ENCODE measurements around the gene UNC80.

UNC80 gene

DNA sequence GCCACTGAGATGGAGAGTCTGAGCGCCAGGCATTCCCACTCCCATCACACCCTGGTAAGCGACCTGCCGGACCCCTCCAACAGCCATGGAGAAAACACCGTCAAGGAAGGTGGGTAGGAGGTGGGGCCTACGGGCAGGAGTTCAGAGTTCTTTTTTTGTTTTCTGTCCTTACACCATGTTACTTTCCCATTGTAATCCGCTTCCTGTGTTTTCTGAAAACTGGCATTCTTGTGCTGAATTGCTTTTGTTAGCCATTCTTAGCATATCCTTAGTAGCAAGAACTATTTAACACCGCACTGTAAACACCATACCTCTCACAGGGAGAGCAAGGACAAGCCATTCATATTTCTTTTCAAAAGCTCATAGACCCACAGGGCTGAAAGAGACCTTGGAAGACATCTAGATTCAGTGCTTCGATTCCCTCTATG lies 46.2 kb downstream of the UNC80 start:
- ATAC-seq: no peak

DNA sequence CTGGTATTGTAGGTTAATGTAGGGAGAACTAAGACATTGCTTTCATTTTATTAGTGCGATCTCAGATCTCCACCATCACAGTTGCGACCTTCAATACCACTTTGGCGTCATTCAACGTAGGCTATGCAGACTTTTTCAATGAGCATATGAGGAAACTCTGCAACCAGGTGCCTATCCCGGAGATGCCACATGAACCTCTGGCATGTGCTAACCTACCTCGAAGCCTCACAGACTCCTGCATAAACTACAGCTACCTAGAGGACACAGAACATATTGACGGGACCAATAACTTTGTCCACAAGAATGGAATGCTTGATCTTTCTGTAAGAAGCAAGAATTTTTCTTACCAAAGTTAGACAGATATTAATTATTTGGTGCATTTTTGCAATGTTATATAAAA lies 47.3 kb downstream of the UNC80 start:
- DNase-seq (no peak), ATAC-seq (no peak)

More for the DNA sequence above, 46.2 kb downstream of the UNC80 start:
- DNase-seq: no peak

DNA sequence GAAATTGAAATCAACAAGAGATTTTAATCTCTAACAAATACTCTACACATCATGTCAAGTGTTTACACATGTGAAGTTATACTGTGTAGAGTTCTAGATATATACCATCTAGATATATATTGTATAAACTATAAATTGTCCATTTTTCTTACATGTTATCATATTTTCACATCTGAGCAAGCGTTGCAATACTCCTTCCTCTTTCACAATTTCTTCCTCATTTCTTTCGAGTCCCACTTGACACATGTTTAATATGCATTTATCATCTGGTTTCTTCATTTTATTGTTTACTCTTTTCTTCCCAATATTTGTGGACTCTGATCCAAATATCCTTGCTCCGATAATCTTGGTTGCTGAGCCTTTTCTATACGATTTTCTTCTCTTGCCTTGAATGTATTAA lies 50.2 kb downstream of the UNC80 start:
- DNase-seq: no peak
- ATAC-seq: no peak

DNA sequence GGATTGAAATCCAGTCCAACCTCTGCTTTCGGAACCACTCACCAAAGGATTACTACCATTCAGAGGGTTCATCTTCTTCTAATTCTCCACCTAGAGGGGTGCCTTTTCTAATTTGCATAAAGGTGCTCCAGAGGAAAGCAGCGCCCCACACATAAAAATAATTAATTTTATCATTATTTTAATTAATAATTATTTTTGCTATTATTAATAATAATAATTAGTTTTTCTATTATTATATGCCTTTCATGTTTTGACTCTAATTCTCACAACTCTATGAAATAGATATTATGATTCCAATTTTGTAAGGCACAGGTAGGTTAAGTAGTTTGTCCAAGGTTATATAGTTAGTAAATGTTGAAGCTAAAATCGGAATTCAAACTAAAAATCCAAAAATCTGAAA lies 51.9 kb downstream of the UNC80 start:
- no peak for DNase-seq
- no peak for ATAC-seq

DNA sequence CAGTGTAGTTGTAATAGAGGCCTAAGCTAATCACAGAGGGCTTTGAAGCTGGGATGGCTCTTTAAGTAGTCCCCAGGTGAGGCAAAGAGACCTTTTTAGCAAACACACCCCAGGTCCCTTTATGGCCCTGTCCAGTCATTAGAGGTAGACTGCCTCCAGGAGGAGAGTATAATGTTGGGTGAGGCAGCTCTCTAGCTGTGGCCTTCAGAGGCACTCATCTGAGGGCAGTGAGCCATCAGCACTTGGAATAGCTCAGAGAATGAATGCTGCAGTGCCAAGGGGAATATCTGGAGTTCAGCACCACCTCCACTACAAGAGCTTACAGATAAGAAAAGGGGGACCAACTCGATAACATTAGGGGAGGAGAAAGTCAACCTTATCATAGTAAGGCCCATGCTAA lies 52.8 kb downstream of the UNC80 start:
- DNase-seq (no peak), ATAC-seq (no peak)

DNA sequence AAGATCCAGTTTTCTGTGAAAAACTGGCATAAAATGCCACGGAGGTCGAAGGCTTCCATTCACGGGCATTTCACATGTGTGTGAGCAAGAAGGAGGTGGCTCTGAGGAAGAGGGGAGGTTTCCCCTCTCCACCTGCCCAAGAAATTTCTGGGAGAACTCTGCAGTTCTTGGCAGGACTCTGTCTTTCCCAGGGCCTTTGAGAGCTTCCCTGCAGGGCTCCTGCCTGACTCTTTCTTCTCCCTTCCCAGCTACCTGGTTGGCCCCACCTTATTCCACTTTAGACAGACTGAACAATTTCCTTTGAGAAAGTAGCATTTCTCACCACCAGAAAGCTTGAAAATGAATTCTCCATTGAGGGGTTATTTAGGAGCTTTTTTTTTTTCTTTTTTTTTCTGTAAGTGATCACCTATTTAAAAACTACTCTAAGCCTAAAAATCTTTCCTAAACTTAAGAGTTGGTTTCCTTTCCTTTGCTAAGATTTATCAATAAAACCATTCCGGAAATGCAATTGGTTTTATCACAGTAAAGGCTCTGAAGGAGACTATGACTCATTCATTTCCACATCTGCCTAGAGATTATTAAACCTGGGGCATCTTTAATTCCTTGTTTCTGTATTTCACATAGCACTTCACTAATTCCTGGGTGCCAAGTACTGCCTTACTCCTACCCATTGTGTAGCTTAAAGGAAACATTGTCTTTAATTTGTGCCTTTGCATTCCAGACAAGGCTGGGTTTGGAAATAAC lies 59.3 kb downstream of the UNC80 start:
- DNase-seq (no peak), ATAC-seq (no peak)

DNA sequence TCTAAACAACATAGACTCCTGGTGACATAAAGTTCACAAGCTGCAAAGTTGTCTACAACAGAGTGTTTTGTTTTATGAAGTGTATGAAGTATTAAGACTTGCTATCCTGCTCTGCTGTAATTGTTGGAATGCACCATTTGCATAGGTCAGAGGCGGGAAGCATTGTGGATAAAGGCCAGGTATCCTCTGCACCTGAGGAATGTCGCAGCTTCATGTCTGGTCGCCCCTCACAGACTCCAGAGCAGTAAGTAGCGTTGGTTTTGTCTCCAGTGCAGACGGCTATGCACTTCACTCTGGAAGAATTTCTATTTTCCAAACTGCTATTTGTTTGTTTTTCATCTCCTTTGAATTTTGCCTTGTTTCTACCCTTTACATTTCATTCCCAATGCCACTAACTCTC lies 63.1 kb downstream of the UNC80 start:
- DNase-seq: no peak
- no peak for ATAC-seq

DNA sequence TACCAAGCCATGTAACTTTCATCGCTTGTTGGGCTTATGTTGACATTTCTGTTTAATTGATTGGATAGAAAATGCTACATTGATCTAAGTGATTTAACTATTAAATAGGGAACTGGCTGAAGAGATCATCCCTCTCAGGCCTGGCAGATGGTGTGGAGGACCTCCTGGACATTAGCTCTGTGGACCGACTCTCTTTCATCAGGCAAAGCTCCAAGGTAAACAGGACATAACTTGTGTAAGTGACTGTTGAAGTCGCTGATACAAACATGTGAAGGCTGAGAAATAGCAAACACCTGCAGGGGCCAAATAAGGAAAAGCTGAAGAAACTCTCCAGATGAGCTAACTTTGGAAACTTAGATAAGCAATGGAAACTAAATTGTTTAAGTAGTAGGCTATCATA lies 68.8 kb downstream of the UNC80 start:
- ATAC-seq: no peak
- DNase-seq: no peak

DNA sequence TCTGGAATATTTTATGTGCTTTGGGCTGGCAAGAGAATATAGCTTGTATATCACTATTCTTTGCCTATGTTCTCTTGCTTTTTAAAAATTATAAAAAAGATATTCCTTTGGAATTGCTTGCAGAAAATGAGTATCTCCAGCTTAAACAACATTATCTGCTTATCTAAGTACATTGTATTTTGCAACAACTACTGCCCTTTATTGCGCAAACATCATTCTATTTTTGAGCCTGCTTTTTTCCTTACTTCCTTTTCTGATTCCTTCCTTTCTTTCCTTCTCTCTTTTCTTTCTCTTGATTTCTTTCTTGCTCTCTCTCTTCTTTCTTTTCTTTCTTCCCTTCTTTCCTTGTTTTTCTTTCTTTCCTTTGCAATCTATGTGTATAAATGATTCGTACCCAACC lies 74.0 kb downstream of the UNC80 start:
- ATAC-seq: no peak
- DNase-seq: no peak

DNA sequence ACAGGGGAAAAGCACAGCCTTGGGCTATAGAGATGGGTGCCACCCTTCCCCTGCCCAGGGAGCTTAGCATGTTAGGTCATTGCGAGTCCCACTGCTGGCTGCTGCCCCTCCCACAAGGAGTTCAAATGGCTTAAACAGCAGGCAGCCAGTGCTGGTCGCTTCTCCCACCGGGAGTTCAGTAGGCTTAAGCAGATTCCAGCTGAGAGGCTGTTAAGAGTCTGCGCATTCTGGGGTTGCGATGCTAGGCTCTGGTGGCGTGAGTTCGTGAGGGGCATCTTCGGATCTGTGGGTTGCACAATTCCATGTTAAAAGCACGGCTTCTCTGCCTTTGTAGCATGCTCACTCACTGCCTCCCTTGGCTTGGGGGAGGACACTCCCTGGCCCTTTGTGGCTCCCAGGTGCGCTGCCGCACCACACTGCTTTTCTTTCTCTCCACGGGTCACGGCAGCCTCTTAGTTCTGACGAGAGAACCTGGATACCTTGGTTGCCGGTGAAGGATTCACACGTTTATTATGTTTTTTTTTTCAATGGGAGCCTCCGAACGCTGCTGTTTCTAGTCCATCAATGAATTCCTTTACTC lies 93.2 kb downstream of the UNC80 start:
- no peak for DNase-seq
- no peak for ATAC-seq

DNA sequence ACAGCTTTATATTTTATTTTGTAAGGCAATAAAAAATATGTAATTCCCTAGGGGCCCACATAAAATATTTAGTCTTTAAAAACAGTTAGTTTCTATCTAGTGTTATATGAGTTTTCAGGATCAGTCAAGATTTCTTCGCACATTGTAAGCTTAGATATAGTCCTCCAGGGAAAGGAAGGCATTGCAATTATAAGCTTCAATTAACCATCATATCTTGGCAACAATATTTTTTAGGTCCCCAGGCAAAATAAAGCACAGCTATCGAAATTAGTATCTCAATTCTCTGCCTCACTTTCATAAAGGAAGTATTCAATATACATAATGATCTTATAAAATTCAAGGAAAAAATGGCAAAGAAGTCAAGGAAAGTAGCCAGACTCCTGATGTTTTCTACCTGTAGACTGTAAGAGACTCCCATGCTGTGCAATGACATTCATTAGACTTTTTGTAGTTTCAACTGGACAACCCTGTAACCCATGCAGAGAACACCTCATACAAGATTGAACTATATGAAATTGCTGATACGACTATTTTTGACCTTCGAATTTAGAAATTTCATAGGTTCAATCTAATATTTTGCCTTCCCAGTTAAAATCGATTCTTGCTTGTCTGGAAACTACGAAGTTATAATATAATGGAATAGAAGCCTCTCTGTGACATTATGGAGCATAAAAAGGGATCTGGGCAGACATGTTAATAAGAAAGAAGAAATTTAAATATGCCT lies 96.8 kb downstream of the UNC80 start:
- DNase-seq: no peak
- no peak for ATAC-seq

DNA sequence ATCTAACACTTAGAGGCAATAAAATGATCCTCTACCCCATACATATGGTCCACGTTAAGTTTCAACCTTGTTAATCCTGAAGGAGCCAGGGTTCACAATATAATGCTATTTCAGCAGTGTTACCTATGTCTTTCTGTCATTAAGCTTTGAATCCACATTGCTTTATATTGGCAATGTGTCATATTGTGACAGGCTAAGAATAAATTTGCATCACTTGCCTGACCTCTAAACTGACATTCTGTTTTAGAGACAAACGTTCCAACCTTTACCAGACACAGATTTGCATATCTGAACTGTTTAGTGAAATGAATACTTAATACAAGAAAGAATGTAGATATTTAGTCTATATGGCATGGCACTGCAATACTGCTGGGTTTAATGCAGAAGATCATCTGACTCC lies 98.4 kb downstream of the UNC80 start:
- ATAC-seq (no peak), DNase-seq (no peak)

DNA sequence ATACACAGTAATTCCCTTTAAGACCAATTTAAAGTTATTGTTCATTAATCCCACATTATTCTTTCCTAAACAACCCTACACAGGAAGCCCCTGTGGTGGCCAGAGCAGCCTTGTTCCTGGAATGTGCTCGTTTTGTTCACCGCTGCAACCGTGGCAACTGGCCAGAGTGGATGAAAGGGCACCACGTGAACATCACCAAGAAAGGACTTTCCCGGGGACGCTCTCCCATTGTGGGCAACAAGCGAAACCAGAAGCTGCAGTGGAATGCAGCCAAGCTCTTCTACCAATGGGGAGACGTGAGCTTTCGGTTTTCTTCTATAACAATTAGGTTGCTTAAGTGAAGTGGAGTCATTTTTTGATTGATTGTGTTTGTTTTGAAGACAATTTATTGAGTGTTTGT lies 101.0 kb downstream of the UNC80 start:
- ATAC-seq (no peak), DNase-seq (no peak)

DNA sequence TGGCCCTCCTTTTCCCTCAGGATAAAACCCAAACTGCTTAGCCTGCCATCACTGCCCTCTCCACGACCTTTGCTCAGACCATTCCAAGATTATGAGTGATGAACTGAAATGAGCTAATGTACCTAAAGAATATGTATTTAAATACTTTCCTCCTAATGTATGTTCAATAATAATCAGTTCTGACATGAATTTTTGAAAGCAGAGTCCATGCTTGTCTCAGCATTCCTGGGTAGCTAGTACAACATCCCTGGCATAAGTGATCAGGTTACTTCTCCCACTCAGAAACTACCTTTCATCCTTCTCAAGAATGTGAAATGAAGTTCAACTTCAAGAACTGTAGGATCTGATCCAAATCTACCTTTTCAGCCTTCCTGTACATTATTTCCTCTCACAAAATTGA lies 103.6 kb downstream of the UNC80 start:
- ATAC-seq: no peak

DNA sequence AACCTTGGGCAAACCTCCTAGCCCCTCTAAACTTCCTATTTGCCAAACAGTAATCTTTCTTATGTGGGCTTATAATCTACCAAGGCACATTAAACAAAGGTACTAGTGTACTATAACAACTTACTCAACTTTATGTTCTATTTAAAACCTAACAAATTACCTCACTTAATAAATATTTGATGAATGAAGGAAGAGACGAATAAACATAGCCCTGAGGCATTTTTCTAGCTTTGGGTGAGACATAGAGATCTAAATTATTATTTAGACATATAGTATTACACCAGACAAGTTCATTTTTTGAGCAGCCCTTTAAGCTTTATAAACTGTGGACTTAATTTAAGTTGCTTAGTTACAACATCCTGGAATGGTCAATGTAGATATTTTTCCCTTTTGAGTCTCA lies 104.6 kb downstream of the UNC80 start:
- DNase-seq: no peak
- no peak for ATAC-seq

More for the DNA sequence above, 103.6 kb downstream of the UNC80 start:
- DNase-seq: no peak

DNA sequence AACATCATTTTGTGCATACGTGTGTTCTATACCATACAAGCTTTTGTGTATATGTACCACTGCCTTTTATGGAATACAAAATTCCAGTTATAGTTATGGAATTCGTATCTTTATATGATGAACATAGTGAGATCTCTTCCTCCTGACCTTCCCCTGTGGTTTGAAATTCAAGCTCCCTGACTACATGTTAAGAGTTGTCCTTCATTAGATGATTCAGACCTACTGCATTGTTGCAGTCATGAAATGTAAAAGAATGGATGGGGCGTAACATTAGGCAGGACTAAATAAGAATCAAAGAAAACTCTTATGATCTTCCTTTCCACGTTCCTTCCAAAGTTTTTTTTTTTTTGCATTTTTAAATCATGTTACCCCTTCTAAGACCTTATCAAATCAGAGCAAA lies 107.1 kb downstream of the UNC80 start:
- no peak for ATAC-seq
- DNase-seq: no peak

DNA sequence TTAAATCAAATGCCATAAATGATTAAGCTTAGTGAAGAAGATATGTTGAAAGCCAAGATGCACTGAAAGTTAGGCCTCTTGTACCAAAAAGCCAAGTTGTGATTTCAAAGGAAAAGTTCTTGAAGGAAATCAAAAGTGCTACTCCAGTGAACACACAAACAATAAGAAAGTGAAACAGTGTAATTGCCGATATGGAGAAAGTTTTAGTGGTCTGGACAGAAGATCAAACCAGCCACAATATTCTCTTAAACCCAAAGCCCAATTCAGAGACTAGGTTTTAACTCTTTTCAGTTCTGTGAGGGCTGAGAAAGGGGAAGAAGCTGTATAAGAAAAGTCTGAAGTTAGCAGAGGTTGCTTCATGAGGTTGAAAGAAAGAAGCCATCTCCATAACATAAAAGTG lies 129.0 kb downstream of the UNC80 start:
- ATAC-seq (no peak), DNase-seq (no peak)

DNA sequence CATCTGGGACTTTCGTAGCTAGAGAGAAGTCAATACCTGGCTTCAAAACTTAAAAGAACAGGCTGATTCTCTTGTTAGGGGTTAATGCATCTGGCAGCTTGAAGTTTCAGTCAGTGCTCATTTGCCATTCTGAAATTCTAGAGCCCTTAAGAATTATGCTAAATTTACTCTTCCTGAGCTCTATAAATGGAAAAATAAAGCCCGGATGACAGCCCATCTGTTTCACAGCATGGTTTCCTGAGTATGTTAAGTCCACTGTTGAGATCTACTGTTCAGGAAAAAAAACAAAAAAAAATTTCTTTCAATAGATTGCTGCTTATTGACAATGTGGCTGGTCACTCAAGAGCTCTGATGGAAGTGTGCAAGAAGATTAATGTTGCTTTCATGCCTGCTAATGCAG lies 129.5 kb downstream of the UNC80 start:
- DNase-seq (no peak), ATAC-seq (no peak)

DNA sequence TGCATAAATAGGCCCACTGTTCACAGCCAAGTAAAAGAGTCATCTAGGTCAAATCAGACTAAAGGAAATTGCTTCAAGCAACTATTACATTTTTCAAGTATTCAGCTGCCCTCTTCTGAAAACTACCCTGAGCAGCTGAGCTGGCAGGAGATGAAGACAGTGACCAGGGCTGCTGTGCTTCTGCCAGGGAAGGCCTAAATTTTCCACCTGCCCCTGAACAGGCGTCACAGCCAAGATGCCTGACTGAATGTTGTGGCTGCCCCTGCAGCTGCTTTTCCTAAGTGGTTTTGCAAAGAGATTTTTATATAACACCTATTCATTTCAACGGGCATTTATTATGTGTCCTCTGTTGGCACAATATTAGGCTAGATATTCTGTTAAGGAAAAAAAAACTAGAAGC lies 134.1 kb downstream of the UNC80 start:
- ATAC-seq (no peak), DNase-seq (no peak)

DNA sequence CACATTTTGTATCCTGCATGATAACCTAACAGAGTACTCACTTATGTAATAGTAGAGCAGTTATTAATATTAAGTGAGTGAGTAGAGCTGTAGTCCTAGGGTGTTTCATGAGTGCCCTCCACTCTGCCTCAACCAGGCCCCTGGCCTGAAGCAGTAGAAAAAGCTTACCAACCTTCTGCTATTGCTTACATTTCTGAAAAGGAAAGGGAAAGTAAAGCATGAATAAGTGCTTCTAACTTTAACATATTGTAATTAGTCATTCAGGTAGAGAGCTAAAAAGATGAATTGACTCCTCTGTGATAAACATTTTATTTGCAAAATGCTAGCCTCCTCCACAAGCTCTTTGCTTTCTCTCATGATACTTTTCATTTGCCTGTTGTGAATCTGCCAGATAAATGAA lies 136.1 kb downstream of the UNC80 start:
- no peak for ATAC-seq
- DNase-seq: no peak

DNA sequence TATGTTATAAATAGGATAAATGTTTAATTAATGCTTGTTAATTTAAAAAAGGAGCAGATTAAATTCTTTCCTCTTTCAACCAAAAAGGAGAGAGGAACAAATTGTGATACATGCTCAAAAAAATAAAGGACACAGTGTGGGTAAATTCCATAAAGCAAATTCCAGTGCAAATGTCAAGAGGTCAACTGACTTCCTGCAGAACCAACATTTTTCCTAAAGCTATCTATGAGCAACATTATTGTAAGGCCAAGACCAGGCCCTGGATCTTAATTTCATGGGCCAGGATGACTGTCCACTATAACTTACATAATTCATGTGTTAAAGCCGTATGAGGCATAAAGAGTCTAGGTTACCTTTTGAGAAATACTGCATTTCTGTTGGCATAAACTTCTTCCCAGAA lies 136.9 kb downstream of the UNC80 start:
- ATAC-seq (no peak), DNase-seq (no peak)

DNA sequence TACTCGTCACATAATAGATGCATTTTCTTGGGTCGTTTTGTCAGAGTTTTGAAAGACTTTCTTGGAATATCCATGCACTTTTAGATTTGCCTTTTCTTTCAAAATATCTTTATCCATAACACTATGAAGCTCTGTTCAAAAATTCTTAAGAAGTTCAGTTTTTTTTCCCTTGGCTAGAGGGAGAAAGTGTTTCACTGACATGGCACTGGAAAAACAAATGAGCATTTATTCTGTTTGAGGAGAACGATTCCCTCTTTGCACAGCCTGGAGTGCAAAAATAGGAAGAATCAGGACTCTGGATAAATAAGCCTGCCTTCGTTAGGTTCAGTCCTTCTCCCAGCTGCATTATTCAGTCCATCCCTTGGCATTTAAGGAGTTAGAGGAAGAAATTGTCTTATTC lies 139.9 kb downstream of the UNC80 start:
- DNase-seq (no peak), ATAC-seq (no peak)

DNA sequence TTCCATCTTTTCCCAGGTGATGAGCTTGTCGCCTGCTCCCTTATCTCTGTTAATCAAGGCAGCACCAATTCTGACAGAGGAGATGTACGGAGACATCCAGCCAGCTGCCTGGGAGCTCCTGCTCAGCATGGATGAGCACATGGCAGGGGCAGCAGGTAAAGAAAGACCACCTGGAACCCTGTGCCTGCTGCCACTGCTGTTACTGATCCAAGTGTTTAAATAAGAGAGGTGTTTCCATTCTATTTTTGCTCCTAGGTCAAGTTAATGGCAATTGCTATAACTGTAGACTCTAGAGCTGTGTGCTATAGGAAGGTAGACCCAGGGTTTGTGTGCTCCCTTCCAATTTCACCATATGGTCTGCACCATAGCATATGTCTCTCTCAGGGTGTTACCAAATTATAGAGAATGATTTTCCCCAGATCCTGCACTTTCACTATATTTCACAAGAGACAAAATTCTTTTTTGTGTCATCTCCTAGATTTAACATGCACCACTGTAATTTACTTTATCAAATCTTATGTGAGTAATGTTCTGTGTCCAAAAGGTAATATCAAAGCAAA lies 142.2 kb downstream of the UNC80 start:
- no peak for DNase-seq
- ATAC-seq: no peak
